IPS DF 4.7 (cell line): Measurements from ENCODE around the gene AQP9.
"Not testable (repeated sequence)": the region's sequence is repeated elsewhere in the genome, so short reads cannot be mapped to it uniquely, and the experiment has no call there.

Experiments
- DNase-seq: peaks from one replicate; pipeline ENCODE4 v3.0.0-alpha.2; 2013; ENCODE audit warnings: low spot score; ENCODE audit errors: extremely low read depth

The AQP9 gene

GRCh38 chr15:58138106-58138505, at the start of gene AQP9:
Gene AQP9 (plus strand): TSS chr15:58138381. CDS start chr15:58138566, 185 bp downstream.
- no peak for DNase-seq

- DNase-seq, result no peak
These were observed 42.8 kb upstream of the AQP9 start for GRCh38 chr15:58095415-58095814.

GRCh38 chr15:58096529-58097084, 41.6 kb upstream of the AQP9 start:
- DNase-seq, result no peak

GRCh38 chr15:58103482-58103881, 34.7 kb upstream of the AQP9 start:
- no peak for DNase-seq

GRCh38 chr15:58108117-58108516, 30.1 kb upstream of the AQP9 start:
- DNase-seq, result no peak

- no peak for DNase-seq
These were observed 28.8 kb upstream of the AQP9 start for GRCh38 chr15:58109419-58109818.

- no peak for DNase-seq
These were observed 27.0 kb upstream of the AQP9 start for GRCh38 chr15:58110999-58111717.

- no peak for DNase-seq
These were observed 26.5 kb upstream of the AQP9 start for GRCh38 chr15:58111718-58112104.

- DNase-seq, result not testable (repeated sequence)
These were observed 24.8 kb upstream of the AQP9 start for GRCh38 chr15:58113358-58113757.

GRCh38 chr15:58114388-58114787, 23.8 kb upstream of the AQP9 start:
- no peak for DNase-seq

GRCh38 chr15:58114812-58115211, 23.4 kb upstream of the AQP9 start:
- DNase-seq, result no peak

- no peak for DNase-seq
These were observed 22.5 kb upstream of the AQP9 start for GRCh38 chr15:58115692-58116091.

GRCh38 chr15:58117619-58118018, 20.6 kb upstream of the AQP9 start:
- no peak for DNase-seq

- DNase-seq, result no peak
These were observed 19.9 kb upstream of the AQP9 start for GRCh38 chr15:58118272-58118671.

GRCh38 chr15:58119016-58119415, 19.2 kb upstream of the AQP9 start:
- DNase-seq, result no peak

- no peak for DNase-seq
These were observed 13.6 kb upstream of the AQP9 start for GRCh38 chr15:58124585-58124984.

GRCh38 chr15:58125333-58125732, 12.8 kb upstream of the AQP9 start:
- DNase-seq, result no peak

GRCh38 chr15:58134886-58135285, 3.3 kb upstream of the AQP9 start:
- no peak for DNase-seq

- no peak for DNase-seq
These were observed 2.5 kb upstream of the AQP9 start for GRCh38 chr15:58135511-58136174.

GRCh38 chr15:58136731-58137130, 1.4 kb upstream of the AQP9 start:
- DNase-seq, result no peak

- no peak for DNase-seq
These were observed 495 bp upstream of the AQP9 start for GRCh38 chr15:58137686-58138085.

GRCh38 chr15:58139276-58139988, 1.3 kb downstream of the AQP9 start:
- no peak for DNase-seq
